ENCODE measurements around the gene ANKRD9. TPM values are rescaled to one million over a fixed set of nuclear protein-coding genes. Genes with fewer than 3 reads are reported as not detected.

The ANKRD9 gene
- total and polyA plus RNA-seq, 2 of the 13 experiments (the other 11 are each of a cell fraction or from before 2014, with no cell fraction given) = 10.0 to 15.0 TPM

GRCh38 chr14:102509746-102510615 lies at the start of gene ANKRD9 (continued):
- TF ChIP-seq SKIL (CRISPR knock-in tag; IDR thresholded peaks at IDR 0.05; ENCODE audit: borderline replicate concordance) (no peak), MBD4 (IDR thresholded peaks at IDR 0.05; ENCODE audit: borderline replicate concordance, low read length) (no peak), JUN (CRISPR knock-in tag; IDR thresholded peaks at IDR 0.05) (0 out of 2 replicates have a peak, but pooled peaks have one; percentile 3), AKNA (CRISPR knock-in tag; IDR thresholded peaks at IDR 0.05; ENCODE audit: borderline replicate concordance) (no peak), NFIC (IDR thresholded peaks at IDR 0.05; ENCODE audit: low read length) (no peak), NR2F1 (CRISPR knock-in tag; IDR thresholded peaks at IDR 0.05) (peak; percentile 20 to 54; a peak in 2 of 4 replicates), ZFP90 (CRISPR knock-in tag; IDR thresholded peaks at IDR 0.05; ENCODE audit: borderline replicate concordance) (no peak), ZNF550 (CRISPR knock-in tag; IDR thresholded peaks at IDR 0.05; ENCODE audit: borderline replicate concordance) (no peak), E2F1 (CRISPR knock-in tag; IDR thresholded peaks at IDR 0.05) (no peak), BRD4 (CRISPR knock-in tag; IDR thresholded peaks at IDR 0.05) (no peak), MYC (CRISPR knock-in tag; IDR thresholded peaks at IDR 0.05; ENCODE audit: borderline replicate concordance) (peak; percentile 56; the same call in 1 of the 2 replicates), GATAD2A (CRISPR knock-in tag; IDR thresholded peaks at IDR 0.05) (peak; percentile 37; the same call in 1 of the 2 replicates)
- TF ChIP-seq, protein P1, sequence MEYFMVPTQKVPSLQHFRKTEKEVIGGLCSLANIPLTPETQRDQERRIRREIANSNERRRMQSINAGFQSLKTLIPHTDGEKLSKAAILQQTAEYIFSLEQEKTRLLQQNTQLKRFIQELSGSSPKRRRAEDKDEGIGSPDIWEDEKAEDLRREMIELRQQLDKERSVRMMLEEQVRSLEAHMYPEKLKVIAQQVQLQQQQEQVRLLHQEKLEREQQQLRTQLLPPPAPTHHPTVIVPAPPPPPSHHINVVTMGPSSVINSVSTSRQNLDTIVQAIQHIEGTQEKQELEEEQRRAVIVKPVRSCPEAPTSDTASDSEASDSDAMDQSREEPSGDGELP (IDR thresholded peaks at IDR 0.05; ENCODE audit: borderline replicate concordance, low read depth) = peak; percentile 95
- TF ChIP-seq, protein P2, sequence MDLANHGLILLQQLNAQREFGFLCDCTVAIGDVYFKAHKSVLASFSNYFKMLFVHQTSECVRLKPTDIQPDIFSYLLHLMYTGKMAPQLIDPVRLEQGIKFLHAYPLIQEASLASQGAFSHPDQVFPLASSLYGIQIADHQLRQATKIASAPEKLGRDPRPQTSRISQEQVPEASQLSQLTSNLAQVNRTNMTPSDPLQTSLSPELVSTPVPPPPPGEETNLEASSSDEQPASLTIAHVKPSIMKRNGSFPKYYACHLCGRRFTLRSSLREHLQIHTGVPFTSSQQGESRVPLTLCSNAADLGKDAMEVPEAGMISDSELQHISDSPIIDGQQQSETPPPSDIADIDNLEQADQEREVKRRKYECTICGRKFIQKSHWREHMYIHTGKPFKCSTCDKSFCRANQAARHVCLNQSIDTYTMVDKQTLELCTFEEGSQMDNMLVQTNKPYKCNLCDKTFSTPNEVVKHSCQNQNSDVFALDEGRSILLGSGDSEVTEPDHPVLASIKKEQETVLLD (CRISPR knock-in tag; IDR thresholded peaks at IDR 0.05; ENCODE audit: low read depth) = peak; percentile 78; the same call in 1 of the 2 replicates
- TF ChIP-seq, protein P3, sequence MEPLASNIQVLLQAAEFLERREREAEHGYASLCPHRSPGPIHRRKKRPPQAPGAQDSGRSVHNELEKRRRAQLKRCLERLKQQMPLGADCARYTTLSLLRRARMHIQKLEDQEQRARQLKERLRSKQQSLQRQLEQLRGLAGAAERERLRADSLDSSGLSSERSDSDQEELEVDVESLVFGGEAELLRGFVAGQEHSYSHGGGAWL (CRISPR knock-in tag; IDR thresholded peaks at IDR 0.05) = peak; percentile 79; the same call in 1 of the 2 replicates
